CMK (cell line): ENCODE measurements around the gene LRRC30.
"Not testable (repeated sequence)": the region's sequence is repeated elsewhere in the genome, so short reads cannot be mapped to it uniquely, and the experiment has no call there.

Experiments used
- DNase-seq: peaks from one replicate; pipeline ENCODE4 v3.0.0-alpha.2; 2010; ENCODE audit warnings: low read depth

Gene LRRC30

GRCh38 chr18:7230626-7231349 lies at the start of gene LRRC30:
Gene LRRC30 (plus strand): TSS chr18:7231089. CDS start chr18:7231139, 50 bp downstream.
- no peak for DNase-seq

GRCh38 chr18:7185701-7186100 lies 45.2 kb upstream of the LRRC30 start:
- DNase-seq, result no peak

GRCh38 chr18:7190547-7191156 lies 40.2 kb upstream of the LRRC30 start:
- no peak for DNase-seq

DNA sequence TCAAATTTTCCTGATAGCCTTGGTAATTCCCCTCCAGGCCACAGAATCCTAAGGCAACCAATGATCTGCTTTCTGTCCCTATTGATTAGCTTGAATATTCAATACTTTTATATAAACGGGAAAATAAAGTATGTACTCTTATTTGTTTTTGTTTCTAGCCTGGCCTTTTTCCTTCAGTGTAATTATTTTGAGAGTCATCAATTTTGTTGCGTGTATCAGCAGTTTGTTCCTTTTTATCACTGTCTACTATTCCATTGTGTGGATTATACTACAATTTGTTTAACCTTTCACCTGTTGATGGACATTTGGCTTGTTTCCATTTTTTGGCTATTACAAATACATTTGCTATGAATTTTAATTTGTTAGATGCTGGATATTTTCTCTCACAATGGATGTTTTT lies 39.2 kb upstream of the LRRC30 start:
- no peak for DNase-seq

GRCh38 chr18:7195266-7195665 lies 35.6 kb upstream of the LRRC30 start:
- DNase-seq, result no peak

DNA sequence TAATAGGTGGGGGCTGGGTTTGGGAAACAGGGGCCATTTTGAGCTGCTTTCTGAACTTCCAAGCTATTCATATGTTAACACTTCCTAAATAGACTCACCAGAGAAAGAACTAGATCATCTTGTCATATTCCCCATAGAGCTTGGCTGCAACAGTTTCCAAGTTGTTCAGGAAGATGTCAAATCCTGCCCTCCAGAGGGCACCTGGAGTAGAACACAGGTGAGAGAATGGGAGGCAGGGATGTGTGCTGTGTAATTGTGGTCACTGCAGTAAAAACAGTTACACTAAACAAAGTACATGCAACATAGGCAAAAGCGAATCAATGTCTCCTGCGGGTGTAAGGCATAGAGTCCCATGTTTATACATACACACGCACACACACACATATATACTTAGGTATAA lies 34.5 kb upstream of the LRRC30 start:
- no peak for DNase-seq

GRCh38 chr18:7197854-7198253 lies 33.0 kb upstream of the LRRC30 start:
- no peak for DNase-seq

- DNase-seq, result no peak
Observed at GRCh38 chr18:7198326-7198725, 32.6 kb upstream of the LRRC30 start.

DNA sequence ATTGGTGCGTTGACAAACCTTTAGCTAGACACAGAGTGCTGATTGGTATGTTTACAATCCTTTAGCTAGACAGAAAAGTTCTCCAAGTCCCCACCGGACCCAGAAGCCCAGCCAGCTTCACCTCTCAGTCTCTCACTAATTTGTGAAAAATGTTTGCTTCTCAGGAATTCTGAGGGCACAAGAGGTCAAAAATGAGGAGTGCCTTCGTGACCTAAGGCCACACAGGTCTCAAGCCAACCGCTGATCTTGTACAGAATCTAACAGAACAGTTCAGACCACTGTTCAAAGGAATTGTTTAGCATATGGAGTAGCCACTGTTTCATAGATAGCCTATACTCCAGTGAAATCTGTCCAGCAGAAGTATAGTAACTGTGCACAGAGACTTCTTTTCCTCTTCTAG lies 29.8 kb upstream of the LRRC30 start:
- no peak for DNase-seq

DNA sequence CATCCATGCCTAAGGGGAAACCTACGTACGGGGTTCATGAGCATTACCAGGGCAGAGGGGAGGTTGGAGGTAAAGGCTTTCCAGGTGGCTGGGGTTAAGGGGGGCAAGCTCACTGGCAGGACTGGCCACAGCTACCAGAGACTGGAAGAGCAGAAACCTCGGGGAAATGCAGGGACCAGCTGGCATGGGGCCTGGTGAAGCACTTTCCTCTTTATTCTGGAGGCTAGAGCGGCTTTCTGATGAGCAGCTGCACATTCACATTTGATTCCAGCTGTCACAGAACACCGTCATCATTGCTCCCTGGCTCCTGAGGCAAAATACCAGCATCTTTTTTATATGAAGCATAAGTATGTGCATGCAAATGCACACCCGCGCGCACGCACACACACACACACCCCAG lies 28.7 kb upstream of the LRRC30 start:
- no peak for DNase-seq

GRCh38 chr18:7203601-7204000 lies 27.3 kb upstream of the LRRC30 start:
- not testable (repeated sequence) for DNase-seq

DNA sequence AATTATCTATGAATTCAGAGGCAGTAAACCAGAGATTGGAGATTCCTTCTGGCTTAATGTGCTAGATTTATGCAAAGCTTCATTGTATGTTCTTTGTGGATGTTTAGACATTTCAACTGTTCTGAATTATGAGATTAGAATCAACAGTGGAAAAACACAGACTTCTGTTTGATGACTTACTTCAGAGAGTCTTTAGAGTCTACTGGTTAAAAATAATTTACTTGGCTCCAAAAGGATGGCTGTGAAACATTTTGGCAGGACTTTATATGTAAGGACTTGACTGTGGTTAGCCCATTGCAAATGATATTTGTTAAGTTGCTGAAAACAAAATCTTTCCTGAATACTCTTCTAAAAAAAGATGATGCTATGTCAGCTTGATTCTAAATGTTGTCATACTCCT lies 25.5 kb upstream of the LRRC30 start:
- DNase-seq, result no peak

DNA sequence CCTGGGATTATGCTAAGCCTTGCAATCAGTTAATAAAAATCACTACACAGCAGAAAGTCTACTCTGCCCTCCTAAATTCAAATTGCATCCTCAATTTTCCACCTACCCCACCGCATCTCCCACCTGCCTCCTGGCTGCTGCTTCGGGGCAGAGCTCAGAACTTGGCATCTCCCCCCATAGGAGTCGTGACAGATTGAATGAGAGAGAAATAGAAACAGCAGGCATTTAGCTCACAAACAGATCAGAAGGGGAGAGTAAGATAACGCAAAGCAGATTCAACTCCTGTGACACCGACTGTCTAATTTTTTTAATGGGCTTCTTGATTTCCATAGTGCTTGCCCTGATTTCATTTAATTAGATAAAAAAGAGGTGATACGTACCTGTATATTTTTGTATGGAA lies 24.7 kb upstream of the LRRC30 start:
- DNase-seq, result no peak

GRCh38 chr18:7207366-7207915 lies 23.4 kb upstream of the LRRC30 start:
- no peak for DNase-seq

DNA sequence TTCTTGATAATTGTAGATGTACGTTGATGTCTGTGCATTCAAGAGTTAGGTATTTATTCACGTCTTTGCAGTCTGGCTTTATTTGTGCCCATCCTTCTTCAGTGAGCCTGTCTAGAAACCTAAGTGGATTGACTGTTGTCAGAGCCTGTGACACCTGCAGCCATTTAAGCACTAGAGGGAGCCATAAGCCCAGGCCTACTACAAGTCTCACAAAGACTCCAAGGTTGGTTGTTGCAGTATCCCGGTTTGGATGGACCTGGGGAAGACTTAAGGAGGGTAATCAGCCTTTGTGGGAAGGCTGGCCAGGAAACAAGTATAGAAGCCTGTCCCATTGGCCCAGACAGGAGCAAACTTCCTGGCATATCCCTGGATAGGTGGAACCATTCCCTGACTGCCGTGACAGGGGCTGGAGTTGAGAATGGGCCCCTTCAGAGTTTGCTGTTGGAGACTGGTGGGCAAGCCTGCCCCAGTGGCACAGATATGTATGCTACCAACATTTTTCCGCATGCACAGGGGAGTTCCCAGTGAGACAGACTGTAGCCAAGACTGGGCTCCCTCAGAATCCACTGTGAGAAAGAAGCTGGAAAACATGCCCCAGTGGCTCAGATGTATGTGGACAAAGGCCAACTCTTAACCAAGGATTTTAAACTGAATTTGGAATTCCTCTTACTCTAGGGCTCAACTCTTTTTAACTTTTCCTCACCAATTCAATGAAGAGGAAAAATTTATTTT lies 9.3 kb upstream of the LRRC30 start:
- peak; percentile 4 for DNase-seq

GRCh38 chr18:7224198-7224597 lies 6.7 kb upstream of the LRRC30 start:
- DNase-seq, result no peak

GRCh38 chr18:7232218-7232617 lies 1.3 kb downstream of the LRRC30 start:
- no peak for DNase-seq

DNA sequence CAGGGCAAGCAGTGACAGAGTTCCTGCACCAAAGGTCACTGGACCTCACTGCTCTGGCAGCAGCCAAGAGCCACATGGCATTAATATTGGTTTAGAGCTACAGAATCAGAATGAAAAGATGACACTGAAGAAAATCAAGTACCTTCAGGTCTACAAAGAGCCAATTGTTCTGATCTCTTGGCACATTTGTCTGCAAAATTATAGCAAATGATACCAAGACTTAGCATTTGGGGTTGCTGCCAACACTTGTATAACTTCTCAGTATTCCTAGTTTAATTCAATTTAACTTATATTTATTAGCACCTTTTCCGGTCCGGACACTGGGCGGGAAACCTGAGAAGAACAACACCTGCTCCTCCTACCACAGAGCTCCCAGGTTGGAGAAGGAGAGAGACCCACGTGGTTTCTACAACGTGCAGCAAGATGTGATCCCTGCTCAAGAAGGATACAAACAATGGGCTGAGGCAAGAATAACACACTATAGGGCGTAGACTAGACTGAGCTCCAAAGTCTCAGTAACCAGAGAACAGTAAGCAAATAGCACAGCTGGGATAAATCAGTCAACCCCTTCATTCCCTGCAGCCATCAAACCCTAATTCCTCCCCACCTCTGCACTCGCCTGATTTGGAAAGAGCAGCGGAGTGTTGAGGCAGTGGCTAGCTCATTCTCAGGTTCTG lies 2.4 kb downstream of the LRRC30 start:
- DNase-seq, result no peak

- DNase-seq, result no peak
Observed at GRCh38 chr18:7234091-7234490, 3.2 kb downstream of the LRRC30 start.

DNA sequence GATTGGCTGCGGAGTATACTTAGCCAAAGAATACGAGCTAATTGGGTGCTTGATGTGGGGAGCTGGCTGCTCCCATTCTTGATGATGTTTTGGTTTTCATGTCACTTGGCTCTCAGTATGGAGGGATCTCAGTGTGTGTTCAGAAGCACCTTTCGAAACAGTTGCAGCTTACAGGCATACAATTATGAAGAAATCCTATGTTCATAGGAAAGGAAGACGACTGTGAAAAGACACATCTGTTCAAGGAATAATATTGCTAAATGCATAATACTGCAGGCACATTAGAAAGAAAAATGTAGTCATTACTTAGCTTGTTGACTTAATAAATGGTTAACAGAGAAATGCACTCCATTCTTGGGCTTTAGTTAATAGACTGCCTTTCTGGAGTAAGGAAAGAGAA lies 4.1 kb downstream of the LRRC30 start:
- no peak for DNase-seq

- DNase-seq, result no peak
Observed at GRCh38 chr18:7236072-7236471, 5.2 kb downstream of the LRRC30 start.

DNA sequence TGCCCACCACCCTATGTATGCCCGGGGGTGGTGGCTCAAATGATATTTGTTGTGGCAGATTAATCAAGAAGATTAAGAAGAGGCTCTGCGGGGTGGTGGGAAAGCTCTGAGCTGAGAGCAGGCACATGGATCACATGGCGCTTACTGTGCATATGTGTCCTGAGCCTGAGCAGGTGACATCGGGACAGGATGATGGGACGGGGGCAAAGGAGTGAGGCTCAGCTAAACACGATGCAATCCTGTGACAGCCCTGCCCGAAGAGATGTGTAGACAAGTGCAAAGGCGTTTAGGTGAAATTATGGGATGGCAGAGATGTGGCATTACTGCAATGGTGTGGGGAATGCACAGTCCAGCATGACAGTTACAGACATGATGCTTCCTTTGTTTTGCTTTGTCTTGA lies 6.0 kb downstream of the LRRC30 start:
- no peak for DNase-seq
